Activated CD8-positive, alpha-beta memory T cell treated with anti-CD3 and anti-CD28 coated beads, Interleukin-2, amount 10 ng/mL, durations not matched to agents 7 days and 5 days (primary cell): ENCODE results near the gene MTFR1L. TPM values are rescaled to one million over a fixed set of nuclear protein-coding genes. Genes with fewer than 3 reads are reported as not detected.

Experiments used
- ATAC-seq: fragments of 150-1000 bp; cut with Tn5 transposase; one replicate; pipeline ENCODE4 v1.10.0; 2021; ENCODE audit warnings: moderate library complexity
- CTCF ChIA-PET: fragments of 350-600 bp; sonication (Branson Sonifier 250); formaldehyde crosslinking; loops from one replicate; lab custom pipeline; 2021; ENCODE audit warnings: antibody characterized with exemption; lab: Charles Lee
- DNase-seq: peaks from one replicate; pipeline ENCODE4 v3.0.0-alpha.2; 2020
- H3K27ac Mint-ChIP-seq: one replicate; pipeline ENCODE4 v1.8.0; 2021; ENCODE audit warnings: mild to moderate bottlenecking, mixed read lengths
- H3K27me3 Mint-ChIP-seq: one replicate; pipeline ENCODE4 v1.8.0; 2021; ENCODE audit warnings: mixed read lengths
- H3K36me3 Mint-ChIP-seq: one replicate; pipeline ENCODE4 v1.8.0; 2021; ENCODE audit warnings: mild to moderate bottlenecking, mixed read lengths
- H3K4me1 Mint-ChIP-seq: one replicate; pipeline ENCODE4 v1.8.0; 2021; ENCODE audit warnings: mixed read lengths
- H3K4me3 Mint-ChIP-seq: one replicate; pipeline ENCODE4 v1.8.0; 2021; ENCODE audit warnings: mild to moderate bottlenecking, moderate library complexity, mixed read lengths
- H3K9me3 Mint-ChIP-seq: one replicate; pipeline ENCODE4 v1.8.0; 2022; ENCODE audit warnings: low read depth, mixed read lengths
- total RNA-seq, 2 experiments: library from RNA; stranded (reverse); gene quantifications; one replicate each; pipeline ENCODE4 v1.2.3, GENCODE V29; 2021

MTFR1L gene
- total RNA-seq, 2 experiments from 2014 or later: 28.9 to 31.2 TPM

GRCh38 chr1:25806418-25806817 lies 13.3 kb upstream of the MTFR1L start:
- Mint-ChIP-seq H3K9me3 (no peaks in the 10 kb centered on the region), H3K27me3 (peaks cover 20% of the 10 kb centered on the region), H3K27ac (no peak overlapping the region), H3K4me3 (no peak overlapping the region), H3K4me1 (peaks cover 15% of the 10 kb centered on the region), H3K36me3 (no peaks in the 10 kb centered on the region)
- CTCF ChIA-PET: interaction anchor here (0.7 kb wide), 2 partner anchors 12 to 84 kb away, joined by 3 to 5 read pairs; no protein-coding TSS in a partner anchor
- ATAC-seq (no peak), DNase-seq (no peak)

GRCh38 chr1:25807480-25808390 lies 12.0 kb upstream of the MTFR1L start:
- Mint-ChIP-seq H3K36me3 (no peaks in the 10 kb centered on the region), H3K4me3 (no peak overlapping the region), H3K27ac (no peak overlapping the region), H3K4me1 (peaks cover 9% of the 10 kb centered on the region), H3K9me3 (no peaks in the 10 kb centered on the region), H3K27me3 (peaks cover 8% of the 10 kb centered on the region)
- CTCF ChIA-PET: interaction anchor here (0.9 to 1.5 kb wide), 3 partner anchors 12 to 199 kb away, joined by 4 to 5 read pairs (median 4); no protein-coding TSS in a partner anchor
- ATAC-seq (no peak), DNase-seq (no peak)

GRCh38 chr1:25808481-25809244 lies 11.1 kb upstream of the MTFR1L start:
- Mint-ChIP-seq H3K4me1 (peaks cover 4% of the 10 kb centered on the region), H3K9me3 (no peaks in the 10 kb centered on the region), H3K27ac (peak overlapping the region; percentile 26), H3K4me3 (no peak overlapping the region), H3K27me3 (peaks cover 2% of the 10 kb centered on the region), H3K36me3 (no peaks in the 10 kb centered on the region)
- CTCF ChIA-PET: interaction anchor here (0.8 to 1.5 kb wide), 7 partner anchors 9 to 295 kb away, joined by 3 to 5 read pairs (median 4); partner anchors contain the start of gene SELENON
- ATAC-seq: no peak
- no peak for DNase-seq

- H3K4me1 Mint-ChIP-seq: peaks cover 3% of the 10 kb centered on the region
- CTCF ChIA-PET: interaction anchor here (0.8 to 2.1 kb wide), 11 partner anchors 10 to 382 kb away, joined by 3 to 27 read pairs (median 4); partner anchors contain the start of gene SELENON
- no peak overlapping the region for H3K4me3 Mint-ChIP-seq
- no peak overlapping the region for H3K27ac Mint-ChIP-seq
- H3K9me3 Mint-ChIP-seq: no peaks in the 10 kb centered on the region
- H3K36me3 Mint-ChIP-seq: no peaks in the 10 kb centered on the region
- ATAC-seq: no peak
- H3K27me3 Mint-ChIP-seq: no peaks in the 10 kb centered on the region
- no peak for DNase-seq
Measured at GRCh38 chr1:25809283-25809926, 10.3 kb upstream of the MTFR1L start.

DNA sequence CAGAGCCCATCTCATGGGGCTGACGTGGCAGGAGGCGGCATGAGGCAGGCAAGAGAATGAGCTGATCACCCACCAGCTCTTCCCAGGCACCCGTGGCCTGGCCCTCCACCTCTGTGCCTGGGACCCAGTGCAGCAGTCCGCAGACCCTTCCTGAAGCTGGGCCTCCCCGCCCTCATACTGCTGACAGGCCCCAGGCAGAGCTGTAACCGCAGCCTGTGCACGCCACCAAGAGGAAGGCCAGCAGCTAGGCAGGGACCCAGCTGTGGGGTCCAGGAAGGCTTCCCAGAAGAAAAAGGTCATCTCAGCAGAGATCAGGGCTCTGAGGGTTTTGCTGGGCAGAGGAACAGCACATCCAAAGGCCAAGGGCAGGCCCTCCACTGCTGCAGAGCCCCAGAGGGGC lies 9.8 kb upstream of the MTFR1L start:
- DNase-seq: no peak
- ATAC-seq: no peak
- Mint-ChIP-seq H3K4me1 (peaks cover 3% of the 10 kb centered on the region), H3K9me3 (no peaks in the 10 kb centered on the region), H3K36me3 (no peaks in the 10 kb centered on the region), H3K4me3 (no peak overlapping the region), H3K27me3 (no peaks in the 10 kb centered on the region), H3K27ac (no peak overlapping the region)
- CTCF ChIA-PET: interaction anchor here (0.8 to 2.1 kb wide), 12 partner anchors 10 to 382 kb away, joined by 3 to 27 read pairs (median 4); partner anchors contain the start of gene SELENON

- Mint-ChIP-seq H3K27ac (no peak overlapping the region), H3K4me3 (no peak overlapping the region), H3K36me3 (no peaks in the 10 kb centered on the region), H3K27me3 (no peaks in the 10 kb centered on the region), H3K9me3 (no peaks in the 10 kb centered on the region), H3K4me1 (peaks cover 3% of the 10 kb centered on the region)
- peak; percentile 89 for ATAC-seq
- CTCF ChIA-PET: interaction anchor here (0.6 to 2.1 kb wide), 13 partner anchors 9 to 383 kb away, joined by 3 to 27 read pairs (median 4); partner anchors contain the start of gene PAFAH2
- peak; percentile 85 for DNase-seq
Measured at GRCh38 chr1:25810341-25811299, 9.1 kb upstream of the MTFR1L start.

DNA sequence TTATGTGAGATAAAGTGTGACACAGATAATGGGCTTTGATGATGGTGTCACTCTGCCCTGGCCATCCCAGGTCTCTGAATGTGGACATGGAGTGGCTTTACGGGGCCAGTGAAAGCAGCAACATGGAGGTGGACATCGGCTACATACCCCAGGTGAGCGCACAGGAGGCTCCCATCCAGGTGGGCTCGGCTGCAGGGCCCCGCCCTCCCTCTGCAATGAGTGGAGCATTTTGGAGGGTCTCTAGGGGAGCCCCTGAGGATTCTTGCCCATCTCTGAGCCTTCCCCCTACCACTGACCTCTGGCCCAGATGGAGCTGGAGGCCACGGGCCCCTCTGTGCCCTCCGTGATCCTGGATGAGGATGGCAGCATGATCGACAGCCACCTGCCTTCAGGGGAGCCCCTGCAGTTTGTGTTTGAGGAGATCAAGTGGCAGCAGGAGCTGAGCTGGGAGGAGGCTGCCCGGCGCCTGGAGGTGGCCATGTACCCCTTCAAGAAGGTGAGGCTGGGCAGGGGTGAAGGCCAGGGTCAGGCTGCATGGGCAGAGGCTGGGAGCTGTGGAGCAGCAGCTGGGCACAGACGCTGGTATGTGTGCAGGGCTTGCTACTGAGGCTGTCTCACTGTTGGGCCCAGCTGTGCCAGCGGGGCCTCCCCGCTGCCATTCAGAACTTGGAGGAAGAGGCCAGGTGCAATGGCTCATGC lies 8.2 kb upstream of the MTFR1L start:
- no peak overlapping the region for H3K27ac Mint-ChIP-seq
- no peak overlapping the region for H3K4me3 Mint-ChIP-seq
- CTCF ChIA-PET: interaction anchor here (1.0 to 2.1 kb wide), 7 partner anchors 10 to 239 kb away, joined by 3 to 27 read pairs (median 5); partner anchors contain the start of gene PAFAH2
- no peak for DNase-seq
- no peaks in the 10 kb centered on the region for H3K9me3 Mint-ChIP-seq
- no peaks in the 10 kb centered on the region for H3K27me3 Mint-ChIP-seq
- ATAC-seq: no peak
- peaks cover 3% of the 10 kb centered on the region for H3K4me1 Mint-ChIP-seq
- no peaks in the 10 kb centered on the region for H3K36me3 Mint-ChIP-seq

DNA sequence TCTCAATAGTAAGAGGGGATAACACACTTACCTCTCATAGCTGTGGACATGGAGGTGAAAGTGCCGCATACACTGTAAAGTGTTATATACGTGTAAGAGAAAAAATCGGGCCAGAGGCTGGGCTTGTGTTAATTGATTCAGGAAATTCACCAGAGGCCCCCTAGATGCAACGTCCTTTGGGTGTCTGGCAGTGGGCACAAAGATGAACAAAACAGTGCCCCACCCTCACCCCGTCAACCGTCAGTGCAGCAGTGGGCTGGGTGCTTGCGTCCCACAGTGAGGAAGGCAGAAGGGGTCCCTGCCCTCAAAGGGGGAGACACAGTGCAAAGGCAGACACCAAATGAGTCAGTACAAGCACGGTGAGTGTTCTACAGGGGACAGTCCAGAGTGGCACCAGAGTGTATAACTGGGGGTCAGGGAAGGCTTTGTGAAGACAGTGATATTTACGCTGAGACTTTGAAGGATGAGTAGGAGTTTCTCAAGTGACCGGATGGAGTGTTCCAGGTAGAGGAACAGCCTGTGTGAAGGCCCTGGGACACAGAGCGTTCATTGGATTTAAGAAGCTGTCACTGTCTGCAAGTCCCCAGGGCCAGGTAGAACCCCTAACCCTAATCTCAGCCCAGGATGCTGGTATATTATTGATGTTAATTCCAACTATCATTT lies 6.6 kb upstream of the MTFR1L start:
- DNase-seq: no peak
- CTCF ChIA-PET: interaction anchor here (0.6 to 1.4 kb wide), 2 partner anchors 204 to 280 kb away, joined by 3 to 5 read pairs; no protein-coding TSS in a partner anchor
- no peak overlapping the region for H3K27ac Mint-ChIP-seq
- H3K9me3 Mint-ChIP-seq: no peaks in the 10 kb centered on the region
- peaks cover 3% of the 10 kb centered on the region for H3K4me1 Mint-ChIP-seq
- ATAC-seq: no peak
- no peaks in the 10 kb centered on the region for H3K36me3 Mint-ChIP-seq
- H3K27me3 Mint-ChIP-seq: no peaks in the 10 kb centered on the region
- no peak overlapping the region for H3K4me3 Mint-ChIP-seq

GRCh38 chr1:25813734-25814471 lies 5.9 kb upstream of the MTFR1L start:
- CTCF ChIA-PET: no interaction called here
- ATAC-seq: no peak
- H3K27ac Mint-ChIP-seq: no peak overlapping the region

GRCh38 chr1:25814549-25815087 lies 5.1 kb upstream of the MTFR1L start:
- CTCF ChIA-PET: no interaction called here
- H3K4me1 Mint-ChIP-seq: peaks cover 10% of the 10 kb centered on the region
- no peak overlapping the region for H3K27ac Mint-ChIP-seq
- ATAC-seq: no peak
- H3K9me3 Mint-ChIP-seq: no peaks in the 10 kb centered on the region
- H3K36me3 Mint-ChIP-seq: no peaks in the 10 kb centered on the region
- no peak overlapping the region for H3K4me3 Mint-ChIP-seq
- no peaks in the 10 kb centered on the region for H3K27me3 Mint-ChIP-seq
- no peak for DNase-seq

More at GRCh38 chr1:25813734-25814471, 5.9 kb upstream of the MTFR1L start:
- no peaks in the 10 kb centered on the region for H3K27me3 Mint-ChIP-seq
- no peak for DNase-seq
- H3K4me1 Mint-ChIP-seq: peaks cover 6% of the 10 kb centered on the region
- H3K36me3 Mint-ChIP-seq: no peaks in the 10 kb centered on the region
- no peak overlapping the region for H3K4me3 Mint-ChIP-seq
- no peaks in the 10 kb centered on the region for H3K9me3 Mint-ChIP-seq
